Measurements from ENCODE around the gene ATP13A5.

Gene ATP13A5

DNA sequence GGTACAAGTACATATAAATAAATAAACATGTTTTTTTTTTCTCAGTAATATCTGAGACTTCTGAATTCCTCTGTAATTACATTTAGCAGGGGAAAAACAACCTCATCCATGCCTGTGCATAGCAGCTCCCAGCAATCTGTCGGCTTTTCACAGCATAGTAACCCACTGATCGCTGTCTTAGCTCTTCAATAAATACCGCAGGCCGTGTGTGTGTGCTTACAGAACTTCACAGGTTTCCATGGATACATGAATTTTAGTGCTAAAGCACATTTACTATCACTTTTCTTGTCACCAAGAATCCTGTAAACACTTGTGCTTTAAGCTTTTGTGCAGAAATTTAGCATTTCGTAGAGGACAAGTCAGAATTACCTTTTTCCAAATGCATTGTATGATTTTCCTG, 141.5 kb downstream of the ATP13A5 start:
- H3K36me3 ChIP-seq (replicated peaks): no peaks in the 10 kb centered on the region
- no peak for DNase-seq

GRCh38 chr3:193236599-193236998, 142.0 kb downstream of the ATP13A5 start:
- in situ Hi-C loops (cut with HindIII; ENCODE audit: low pct_ligation_motif_present, low sequenced_read_pairs): no loop called here
- H3K36me3 ChIP-seq (replicated peaks): no peaks in the 10 kb centered on the region
- no peaks in the 10 kb centered on the region for H3K27me3 ChIP-seq (replicated peaks)
- H3K27ac ChIP-seq: no peak overlapping the region
- no peak for TF ChIP-seq CTCF (IDR thresholded peaks at IDR 0.05; ENCODE audit: low read depth, low read length, missing control alignments)
- no peak for DNase-seq
- no peak overlapping the region for H3K4me3 ChIP-seq (ENCODE audit: low read depth, low read length)

More for the DNA sequence above, 141.5 kb downstream of the ATP13A5 start:
- Histone ChIP-seq H3K27ac (no peak overlapping the region), H3K4me3 (ENCODE audit: low read depth, low read length) (no peak overlapping the region), H3K27me3 (replicated peaks) (no peaks in the 10 kb centered on the region)
- in situ Hi-C loops (cut with HindIII; ENCODE audit: low pct_ligation_motif_present, low sequenced_read_pairs): no loop called here
- TF ChIP-seq CTCF (IDR thresholded peaks at IDR 0.05; ENCODE audit: low read depth, low read length, missing control alignments): no peak

DNA sequence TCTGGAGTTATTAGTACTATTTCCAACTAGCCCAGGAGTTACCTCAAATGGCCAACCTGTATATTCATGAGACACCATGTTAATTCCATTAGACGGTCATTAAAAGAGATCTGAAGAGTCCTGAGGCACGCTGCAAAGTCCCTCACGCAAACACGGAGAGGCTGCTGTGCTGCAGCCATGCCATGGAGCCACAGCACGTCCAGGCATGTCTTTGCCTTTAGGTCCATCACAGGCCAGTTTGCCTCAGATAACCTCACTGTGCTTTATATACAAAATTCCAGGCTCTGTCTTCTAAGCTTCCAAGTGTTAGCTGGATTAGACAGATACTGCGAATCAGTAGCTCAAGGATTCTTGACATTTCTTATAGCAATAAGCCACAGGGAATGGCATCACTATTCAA, 147.4 kb downstream of the ATP13A5 start:
- no peaks in the 10 kb centered on the region for H3K36me3 ChIP-seq (replicated peaks)
- DNase-seq: no peak
- no peak for TF ChIP-seq CTCF (IDR thresholded peaks at IDR 0.05; ENCODE audit: low read depth, low read length, missing control alignments)
- in situ Hi-C loops (cut with HindIII; ENCODE audit: low pct_ligation_motif_present, low sequenced_read_pairs): no loop called here
- H3K27me3 ChIP-seq (replicated peaks): no peaks in the 10 kb centered on the region
- no peak overlapping the region for H3K27ac ChIP-seq
- no peak overlapping the region for H3K4me3 ChIP-seq (ENCODE audit: low read depth, low read length)

- in situ Hi-C loops (cut with HindIII; ENCODE audit: low pct_ligation_motif_present, low sequenced_read_pairs): no loop called here
- no peak overlapping the region for H3K27ac ChIP-seq
- H3K27me3 ChIP-seq (replicated peaks): no peaks in the 10 kb centered on the region
- no peak overlapping the region for H3K4me3 ChIP-seq (ENCODE audit: low read depth, low read length)
- no peaks in the 10 kb centered on the region for H3K36me3 ChIP-seq (replicated peaks)
- TF ChIP-seq CTCF (IDR thresholded peaks at IDR 0.05; ENCODE audit: low read depth, low read length, missing control alignments): no peak
- no peak for DNase-seq
These were observed 147.9 kb downstream of the ATP13A5 start for GRCh38 chr3:193230610-193231009.

- no peak overlapping the region for H3K27ac ChIP-seq
- in situ Hi-C loops (cut with HindIII; ENCODE audit: low pct_ligation_motif_present, low sequenced_read_pairs): no loop called here
- H3K4me3 ChIP-seq (ENCODE audit: low read depth, low read length): no peak overlapping the region
- H3K27me3 ChIP-seq (replicated peaks): no peaks in the 10 kb centered on the region
- TF ChIP-seq CTCF (IDR thresholded peaks at IDR 0.05; ENCODE audit: low read depth, low read length, missing control alignments): no peak
- H3K36me3 ChIP-seq (replicated peaks): no peaks in the 10 kb centered on the region
- no peak for DNase-seq
These were observed 148.6 kb downstream of the ATP13A5 start for GRCh38 chr3:193229851-193230420.

DNA sequence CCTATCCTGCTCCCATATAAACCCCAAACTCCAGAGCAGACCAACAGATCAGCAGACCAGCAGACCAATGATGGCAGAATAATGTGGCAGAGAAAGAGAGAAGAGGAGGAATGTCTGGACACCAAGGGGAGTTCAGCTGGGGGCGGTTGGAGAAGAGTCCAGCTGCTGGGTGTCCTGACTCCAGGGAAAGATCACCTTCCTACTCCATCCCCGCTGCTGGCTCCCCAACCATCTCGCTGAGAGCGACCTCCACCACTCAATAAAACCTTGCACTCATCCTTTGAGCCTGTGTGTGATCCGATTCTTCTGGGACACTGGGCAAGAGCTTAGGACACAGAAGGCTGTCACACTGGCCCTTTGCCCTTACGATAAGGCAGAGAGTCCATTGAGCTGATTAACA, 150.3 kb downstream of the ATP13A5 start:
- no peak for TF ChIP-seq CTCF (IDR thresholded peaks at IDR 0.05; ENCODE audit: low read depth, low read length, missing control alignments)
- Histone ChIP-seq H3K27me3 (replicated peaks) (no peaks in the 10 kb centered on the region), H3K27ac (no peak overlapping the region), H3K4me3 (ENCODE audit: low read depth, low read length) (no peak overlapping the region), H3K36me3 (replicated peaks) (no peaks in the 10 kb centered on the region)
- in situ Hi-C loops (cut with HindIII; ENCODE audit: low pct_ligation_motif_present, low sequenced_read_pairs): no loop called here
- DNase-seq: no peak

Data from brain microvascular endothelial cell (primary cell).